AG10803 (cell line): Measurements from ENCODE around the gene GAREM1.
"Not testable (repeated sequence)": the region's sequence is repeated elsewhere in the genome, so short reads cannot be mapped to it uniquely, and the experiment has no call there.

Source experiments
- DNase-seq: peaks from one replicate; pipeline ENCODE4 v3.0.0; 2010; ENCODE audit warnings: low read depth
- H3K4me3 ChIP-seq: 2 replicates; pipeline ENCODE4 v1.5.1; 2011; ENCODE audit warnings: mild to moderate bottlenecking, low read length, control low read depth
- CTCF ChIP-seq: conservative IDR thresholded peaks from 2 replicates; pipeline ENCODE4 v1.5.1; 2011; ENCODE audit warnings: mild to moderate bottlenecking, low read length, control low read depth, inconsistent platforms

Gene GAREM1

DNA sequence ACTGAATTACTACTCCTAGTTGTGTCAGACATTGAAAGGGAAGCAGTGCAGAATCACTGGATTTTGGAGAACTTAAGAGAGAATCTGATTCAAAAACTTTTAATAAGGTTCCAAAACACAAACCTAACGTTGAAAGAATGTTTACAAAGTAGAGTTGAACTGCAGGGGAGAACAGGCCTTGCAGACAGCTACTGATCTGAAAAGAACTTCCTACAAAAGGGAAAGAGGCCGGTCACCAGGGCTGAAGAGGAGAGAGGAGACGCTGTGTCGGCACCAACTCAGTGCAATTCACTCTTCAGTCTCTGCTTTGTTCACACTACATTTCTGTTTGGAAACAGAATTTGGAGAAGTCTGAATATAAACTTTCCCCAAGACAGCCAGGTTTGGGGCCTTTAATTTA lies 124.0 kb downstream of the GAREM1 start:
- no peak for TF ChIP-seq CTCF
- H3K4me3 ChIP-seq: no peak overlapping the region
- no peak for DNase-seq

GRCh38 chr18:32343634-32344033 lies 127.0 kb downstream of the GAREM1 start:
- TF ChIP-seq CTCF: no peak
- H3K4me3 ChIP-seq: no peak overlapping the region
- DNase-seq: no peak

DNA sequence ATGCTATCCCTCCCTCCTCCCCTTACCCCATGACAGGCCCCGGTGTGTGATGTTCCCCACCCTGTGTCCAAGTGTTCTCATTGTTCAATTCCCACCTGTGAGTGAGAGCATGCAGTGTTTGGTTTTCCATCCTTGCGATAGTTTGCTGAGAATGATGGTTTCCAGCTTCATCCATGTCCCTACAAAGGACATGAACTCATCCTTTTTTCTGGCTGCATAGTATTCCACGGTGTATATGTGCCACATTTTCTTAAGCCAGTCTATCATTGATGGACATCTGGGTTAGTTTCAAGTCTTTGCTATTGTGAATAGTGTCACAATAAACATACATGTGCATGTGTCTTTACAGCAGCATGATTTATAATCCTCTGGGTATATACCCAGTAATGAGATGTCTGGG lies 129.6 kb downstream of the GAREM1 start:
- DNase-seq, H3K4me3 ChIP-seq: not testable (repeated sequence)

- no peak overlapping the region for H3K4me3 ChIP-seq
Measured at GRCh38 chr18:32339045-32339444, 131.6 kb downstream of the GAREM1 start.

GRCh38 chr18:32337821-32338220 lies 132.9 kb downstream of the GAREM1 start:
- H3K4me3 ChIP-seq: no peak overlapping the region
- no peak for DNase-seq
- TF ChIP-seq CTCF: no peak

More at GRCh38 chr18:32339045-32339444, 131.6 kb downstream of the GAREM1 start:
- DNase-seq: no peak
- TF ChIP-seq CTCF: no peak

- TF ChIP-seq CTCF: no peak
- H3K4me3 ChIP-seq: no peak overlapping the region
- DNase-seq: no peak
Measured at GRCh38 chr18:32337347-32337746, 133.3 kb downstream of the GAREM1 start.

- no peak for DNase-seq
- no peak for TF ChIP-seq CTCF
- H3K4me3 ChIP-seq: no peak overlapping the region
Measured at GRCh38 chr18:32335228-32335627, 135.5 kb downstream of the GAREM1 start.

DNA sequence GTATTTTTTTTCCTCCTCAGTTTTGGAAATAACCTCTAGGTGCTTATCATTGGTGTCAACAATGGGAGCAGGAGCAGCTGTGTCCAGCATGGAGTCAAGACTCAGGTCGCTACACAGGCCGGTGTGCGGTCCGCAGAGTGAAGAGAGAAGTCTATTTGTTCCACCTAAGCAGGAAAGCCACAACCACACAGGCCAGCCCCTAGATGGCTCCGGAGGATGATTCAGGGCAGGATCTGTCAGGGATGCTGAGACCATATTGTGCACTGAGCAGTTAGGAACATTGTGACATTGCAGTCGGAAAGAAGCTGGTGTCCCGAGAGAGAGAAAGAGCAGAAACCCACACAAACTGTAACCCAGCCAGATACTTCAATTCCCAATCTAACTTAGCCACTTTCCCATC lies 136.9 kb downstream of the GAREM1 start:
- DNase-seq: no peak
- TF ChIP-seq CTCF: no peak
- no peak overlapping the region for H3K4me3 ChIP-seq
